Fibroblast of skin of left quadriceps (primary cell): Measurements from ENCODE around the gene DSCAM.

Experiments used
- DNase-seq, 2 experiments: peaks; one replicate each; pipeline ENCODE4 v3.0.0-alpha.2; 2013; ENCODE audit warnings: low read depth in 2 of 2

Gene DSCAM

GRCh38 chr21:40386294-40386911, 460.6 kb downstream of the DSCAM start:
- DNase-seq, result peak; percentile 4 to 7

GRCh38 chr21:40385883-40386282, 461.1 kb downstream of the DSCAM start:
- DNase-seq, result no peak

- DNase-seq, result no peak
Measured at GRCh38 chr21:40383951-40384350, 463.0 kb downstream of the DSCAM start.

DNA sequence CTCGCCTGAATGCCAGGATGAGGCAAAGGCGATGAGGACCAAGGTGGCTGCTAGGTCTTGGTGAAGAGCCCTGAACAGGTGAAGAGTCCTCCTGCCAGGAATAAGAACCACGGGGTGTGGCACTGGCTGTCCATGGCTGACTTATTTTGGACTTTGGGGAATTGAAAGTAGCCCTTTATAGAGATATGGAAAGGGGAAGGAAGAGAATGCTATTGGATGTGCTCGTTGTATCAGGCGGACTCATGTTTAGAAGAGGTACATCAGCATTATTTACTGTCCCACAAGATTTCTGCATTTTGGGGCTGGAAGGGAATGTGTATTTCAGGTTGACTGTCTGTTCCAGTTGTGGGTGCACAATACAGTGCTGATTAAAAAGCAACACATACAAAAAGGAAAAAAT, 465.8 kb downstream of the DSCAM start:
- DNase-seq, result no peak

DNA sequence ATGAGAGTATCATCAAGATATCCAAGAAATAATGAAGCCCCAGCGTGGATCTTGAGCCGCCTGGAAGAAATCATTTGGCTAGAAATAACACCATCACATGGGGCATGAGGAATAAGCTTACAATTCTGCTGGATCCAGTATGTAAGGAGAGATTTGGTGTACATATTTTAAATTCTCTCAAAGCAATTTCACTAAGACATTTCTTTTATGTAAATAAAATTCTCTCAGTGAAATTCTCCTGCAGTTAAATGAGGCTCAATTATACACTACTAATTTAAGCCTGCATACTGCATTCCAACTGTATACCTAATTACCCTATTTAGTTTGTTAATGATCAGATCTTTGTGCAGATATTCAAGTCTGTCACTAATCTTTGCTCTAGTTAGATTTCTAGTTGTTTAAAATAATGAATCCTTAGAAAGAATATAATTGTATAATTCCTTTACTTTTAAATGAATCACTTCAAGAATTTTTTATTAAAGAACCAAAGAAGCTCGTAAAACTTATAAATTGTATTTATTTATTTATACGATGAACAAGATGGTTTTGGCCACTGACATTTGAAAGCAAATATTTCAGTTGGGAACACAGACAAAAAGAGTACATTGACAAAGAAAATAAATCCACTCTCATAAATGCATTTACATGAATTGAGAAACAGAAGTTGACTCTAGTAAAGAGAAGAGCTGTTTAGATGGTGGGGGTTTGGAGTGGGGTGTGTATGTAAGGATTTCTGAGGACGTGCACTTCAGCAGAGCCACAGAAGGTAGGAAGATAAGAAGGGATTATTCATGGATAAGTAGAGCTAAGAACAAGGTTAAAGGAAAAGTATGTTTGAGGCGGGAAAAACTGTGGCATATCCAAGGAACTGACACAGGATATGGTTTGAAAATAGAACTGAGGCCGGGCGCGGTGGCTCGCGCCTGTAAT, 466.8 kb downstream of the DSCAM start:
- no peak for DNase-seq

- DNase-seq, result no peak
Measured at GRCh38 chr21:40377135-40377534, 469.8 kb downstream of the DSCAM start.

- DNase-seq, result no peak
Measured at GRCh38 chr21:40373761-40374160, 473.2 kb downstream of the DSCAM start.

GRCh38 chr21:40372506-40372905, 474.5 kb downstream of the DSCAM start:
- no peak for DNase-seq

DNA sequence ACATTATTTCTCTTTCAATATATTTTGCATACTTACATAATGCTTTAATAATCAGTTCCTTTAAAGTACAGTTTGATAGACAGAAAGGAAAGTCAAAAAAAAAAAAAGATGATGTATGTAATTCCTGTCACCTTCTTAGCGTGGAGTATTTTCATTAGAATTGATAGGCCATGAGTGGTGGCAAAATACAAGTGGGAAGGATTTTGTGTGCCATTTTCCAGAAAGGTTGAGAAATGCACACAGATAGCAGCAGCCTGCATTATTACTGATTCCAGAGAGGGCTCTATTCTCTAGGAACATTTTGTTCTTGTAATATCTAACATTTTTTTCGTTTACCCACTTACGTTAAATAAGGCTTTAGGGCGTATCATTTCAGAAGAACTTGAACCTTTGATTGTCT, 475.6 kb downstream of the DSCAM start:
- no peak for DNase-seq

- no peak for DNase-seq
Measured at GRCh38 chr21:40356644-40357043, 490.3 kb downstream of the DSCAM start.

DNA sequence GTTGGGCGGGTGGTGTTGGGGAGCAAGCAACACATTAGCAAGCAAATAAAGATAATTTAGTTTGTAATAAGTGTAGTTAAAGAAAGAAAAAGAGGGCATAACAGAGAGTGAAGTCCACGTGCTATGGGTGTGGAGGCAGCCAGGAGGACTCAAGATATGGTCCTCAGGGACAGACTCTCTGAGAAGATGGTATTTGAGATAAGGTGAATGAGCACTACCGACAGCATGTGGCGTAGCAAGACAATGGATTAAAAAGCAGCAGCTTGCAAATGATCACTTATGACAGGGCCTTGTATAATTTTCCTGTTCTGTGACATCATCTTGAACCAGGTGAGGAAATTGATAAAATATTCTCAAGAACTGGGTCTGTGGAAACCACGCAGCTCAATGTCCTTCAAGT, 491.9 kb downstream of the DSCAM start:
- no peak for DNase-seq

GRCh38 chr21:40351006-40351405, 496.0 kb downstream of the DSCAM start:
- no peak for DNase-seq

DNA sequence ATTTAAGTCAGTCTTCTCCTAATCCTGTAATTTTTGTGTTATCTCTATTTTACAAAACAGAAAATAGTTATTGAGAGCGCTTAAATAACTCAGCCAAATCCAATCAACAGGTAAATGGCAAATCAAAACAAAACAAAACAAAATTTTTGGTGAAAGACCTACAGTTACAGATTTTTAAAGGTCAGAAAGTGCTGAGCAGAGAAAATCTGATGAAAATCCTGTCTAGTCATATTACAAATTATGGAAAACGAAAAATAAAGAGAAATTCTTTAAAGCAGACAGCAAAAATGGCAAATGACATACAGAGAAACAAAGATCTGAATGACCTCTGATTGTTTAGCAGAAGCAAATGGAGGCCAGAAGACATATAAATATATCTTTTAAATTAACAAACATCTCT, 497.4 kb downstream of the DSCAM start:
- no peak for DNase-seq

GRCh38 chr21:40345711-40346321, 501.1 kb downstream of the DSCAM start:
- no peak for DNase-seq

DNA sequence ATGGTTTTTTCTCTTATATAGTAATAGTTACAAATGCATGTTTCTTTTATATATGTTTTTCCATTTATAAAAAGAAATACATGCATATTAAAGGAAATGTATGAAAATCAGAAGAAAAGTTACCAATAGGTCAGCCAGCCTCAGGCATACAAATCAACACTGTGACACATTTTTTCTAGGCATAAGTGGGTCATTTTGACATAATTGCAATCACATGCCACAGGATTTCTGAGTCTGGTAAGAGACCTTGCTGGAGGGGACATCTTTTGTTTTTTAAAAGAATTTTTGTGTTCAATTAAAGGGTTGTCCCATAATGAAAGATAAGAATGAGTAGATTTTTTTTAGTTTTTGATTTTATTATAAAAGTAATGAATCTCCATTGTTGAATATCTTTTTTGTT, 506.6 kb downstream of the DSCAM start:
- DNase-seq, result no peak

DNA sequence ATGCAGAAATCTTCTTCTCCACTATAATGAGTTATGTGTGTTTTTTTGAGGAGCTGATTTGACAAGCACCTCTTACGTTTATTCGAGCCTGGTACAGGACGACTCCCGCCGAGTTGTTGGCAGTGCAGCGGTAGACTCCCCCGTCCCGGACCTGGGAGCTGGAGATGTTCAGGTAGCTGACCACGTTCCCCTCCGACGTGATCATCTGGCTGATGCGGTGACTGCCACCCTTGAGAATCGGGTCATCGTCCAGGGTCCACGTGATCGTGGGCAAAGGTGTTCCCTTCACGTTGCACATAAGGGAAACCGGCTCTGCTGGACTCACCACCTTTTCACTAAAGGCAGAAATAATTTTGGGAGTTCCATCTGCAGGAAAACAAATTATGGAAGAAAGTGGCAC, 507.9 kb downstream of the DSCAM start:
- DNase-seq, result no peak

GRCh38 chr21:40337981-40338380, 509.0 kb downstream of the DSCAM start:
- no peak for DNase-seq

GRCh38 chr21:40335704-40336103, 511.3 kb downstream of the DSCAM start:
- DNase-seq, result no peak

DNA sequence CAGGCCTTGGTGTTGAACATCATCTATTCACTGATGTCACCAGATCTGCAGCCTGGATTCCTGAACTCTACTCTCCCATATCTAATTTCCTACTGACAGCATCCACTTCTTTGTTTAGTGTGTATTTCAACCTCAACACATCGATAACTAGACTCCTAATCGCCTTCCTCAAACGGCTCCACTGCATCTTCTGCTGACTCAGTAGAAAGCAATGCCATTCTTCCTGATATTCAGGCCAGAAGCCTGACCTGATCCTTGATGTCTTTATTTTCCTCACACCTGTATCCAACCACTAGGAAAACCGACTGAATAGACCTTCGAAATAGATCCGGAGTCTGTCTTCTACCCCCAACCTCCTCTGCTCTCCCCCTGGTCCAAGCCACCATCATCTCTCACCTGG, 512.8 kb downstream of the DSCAM start:
- DNase-seq, result no peak

GRCh38 chr21:40333731-40334130, 513.2 kb downstream of the DSCAM start:
- no peak for DNase-seq

GRCh38 chr21:40331804-40332203, 515.2 kb downstream of the DSCAM start:
- no peak for DNase-seq

DNA sequence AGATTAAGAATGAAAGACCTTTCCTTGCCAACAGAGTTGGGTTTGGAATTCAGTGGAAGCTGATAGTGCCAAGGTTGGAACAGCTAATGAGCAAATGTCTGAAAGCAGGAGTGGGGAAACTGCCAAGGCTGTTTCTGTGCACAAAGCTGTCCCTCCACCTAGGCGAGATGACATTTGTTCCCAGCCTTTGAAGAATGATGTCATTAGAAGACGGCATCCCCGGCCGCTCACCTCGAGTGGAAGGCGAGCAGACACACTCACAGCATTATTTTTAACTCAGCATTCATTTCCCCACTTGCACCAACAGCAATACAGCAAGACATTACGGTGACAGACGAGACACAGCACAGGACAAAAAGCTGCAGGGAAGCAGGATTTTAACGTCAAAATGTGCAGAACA, 515.8 kb downstream of the DSCAM start:
- DNase-seq, result no peak

- no peak for DNase-seq
Measured at GRCh38 chr21:40324389-40324788, 522.6 kb downstream of the DSCAM start.
